BE2C (cell line): ENCODE measurements around the gene GP1BB.
A peak's percentile ranks its signal among the peaks of the same experiment; 100 is the strongest.

ENCODE experiments used
- DNase-seq: peaks from one replicate; pipeline ENCODE4 v3.0.0-alpha.2; 2020
- H3K27me3 ChIP-seq: fragments of 250-450 bp; sonication (Bioruptor Pico); 2 replicates; pipeline ENCODE4 v1.5.1; 2020; ENCODE audit warnings: mild to moderate bottlenecking
- H3K36me3 ChIP-seq: fragments of 250-450 bp; sonication (Bioruptor Pico); 2 replicates; pipeline ENCODE4 v1.5.1; 2020; ENCODE audit warnings: mild to moderate bottlenecking
- H3K4me1 ChIP-seq: fragments of 250-450 bp; sonication (Bioruptor Pico); 2 replicates; pipeline ENCODE4 v1.5.1; 2020
- H3K4me3 ChIP-seq: 2 replicates; pipeline ENCODE4 v1.5.1; 2011; ENCODE audit warnings: low read depth, low read length
- H3K9me3 ChIP-seq: fragments of 250-450 bp; sonication (Bioruptor Pico); 2 replicates; pipeline ENCODE4 v1.5.1; 2020
- CTCF ChIP-seq: IDR thresholded peaks from 2 replicates; pipeline ENCODE4 v1.5.1; 2012; ENCODE audit warnings: mild to moderate bottlenecking, low read depth, low read length

Gene GP1BB

GRCh38 chr22:19730655-19731360 lies 7.5 kb downstream of the GP1BB start:
- peaks cover 4% of the 10 kb centered on the region; the same call in 1 of the 2 replicates for H3K27me3 ChIP-seq
- H3K4me3 ChIP-seq = peak overlapping the region; percentile 57
- H3K4me1 ChIP-seq = no peaks in the 10 kb centered on the region
- DNase-seq = peak; percentile 87
- peak; percentile 90 for TF ChIP-seq CTCF
- H3K36me3 ChIP-seq = no peaks in the 10 kb centered on the region
- no peaks in the 10 kb centered on the region for H3K9me3 ChIP-seq

- H3K27me3 ChIP-seq = peaks cover 4% of the 10 kb centered on the region; the same call in 1 of the 2 replicates
- no peaks in the 10 kb centered on the region for H3K36me3 ChIP-seq
- no peak overlapping the region for H3K4me3 ChIP-seq
- DNase-seq = no peak
- TF ChIP-seq CTCF = no peak
- no peaks in the 10 kb centered on the region for H3K4me1 ChIP-seq
- H3K9me3 ChIP-seq = no peaks in the 10 kb centered on the region
Measured at GRCh38 chr22:19731361-19732135, 8.2 kb downstream of the GP1BB start.

GRCh38 chr22:19732403-19733113 lies 9.2 kb downstream of the GP1BB start:
- H3K27me3 ChIP-seq = peaks cover 4% of the 10 kb centered on the region; the same call in 1 of the 2 replicates
- H3K4me3 ChIP-seq = no peak overlapping the region
- no peak for TF ChIP-seq CTCF
- no peaks in the 10 kb centered on the region for H3K4me1 ChIP-seq
- DNase-seq = no peak
- no peaks in the 10 kb centered on the region for H3K36me3 ChIP-seq
- no peaks in the 10 kb centered on the region for H3K9me3 ChIP-seq

- no peak overlapping the region for H3K4me3 ChIP-seq
- no peaks in the 10 kb centered on the region for H3K4me1 ChIP-seq
- H3K27me3 ChIP-seq = no peaks in the 10 kb centered on the region
Measured at GRCh38 chr22:19733755-19734154, 10.4 kb downstream of the GP1BB start.

GRCh38 chr22:19734163-19734562 lies 10.8 kb downstream of the GP1BB start:
- no peaks in the 10 kb centered on the region for H3K36me3 ChIP-seq
- DNase-seq = no peak
- no peak for TF ChIP-seq CTCF
- H3K4me1 ChIP-seq = no peaks in the 10 kb centered on the region
- no peaks in the 10 kb centered on the region for H3K9me3 ChIP-seq
- no peaks in the 10 kb centered on the region for H3K27me3 ChIP-seq
- no peak overlapping the region for H3K4me3 ChIP-seq

More at GRCh38 chr22:19733755-19734154, 10.4 kb downstream of the GP1BB start:
- TF ChIP-seq CTCF = no peak
- no peaks in the 10 kb centered on the region for H3K36me3 ChIP-seq
- no peaks in the 10 kb centered on the region for H3K9me3 ChIP-seq
- DNase-seq = no peak
